GM12873 (cell line): ENCODE results near the gene SH3RF3.

ENCODE experiments used
- TF ChIP-seq, protein P1 (sequence below): IDR thresholded peaks from 2 replicates; pipeline ENCODE4 v1.5.1; 2012; ENCODE audit warnings: low read depth, mild to moderate bottlenecking, moderate library complexity, low read length, control low read depth; ENCODE audit not compliant: insufficient read depth; ENCODE audit errors: missing control alignments

Gene SH3RF3

DNA sequence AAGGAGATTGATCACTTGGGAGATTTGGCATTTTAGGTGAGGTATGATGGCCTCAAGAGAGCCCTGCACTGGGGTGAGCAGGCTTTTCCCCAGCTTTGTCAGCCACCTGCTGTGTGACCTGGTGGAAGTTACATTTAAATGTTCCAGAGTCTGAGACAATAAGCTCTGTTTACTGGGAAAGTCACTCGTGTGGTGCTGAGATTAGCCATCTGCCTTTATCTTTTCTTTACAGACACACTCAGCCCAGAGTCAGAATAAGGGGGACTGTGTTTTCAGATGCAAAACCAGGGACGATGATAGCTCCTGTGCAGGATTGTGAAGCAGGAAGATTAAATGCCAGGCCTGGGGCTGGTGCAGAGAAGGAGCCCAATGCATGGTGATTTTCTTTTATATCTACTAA, 47.9 kb downstream of the SH3RF3 start:
- TF ChIP-seq, protein P1, sequence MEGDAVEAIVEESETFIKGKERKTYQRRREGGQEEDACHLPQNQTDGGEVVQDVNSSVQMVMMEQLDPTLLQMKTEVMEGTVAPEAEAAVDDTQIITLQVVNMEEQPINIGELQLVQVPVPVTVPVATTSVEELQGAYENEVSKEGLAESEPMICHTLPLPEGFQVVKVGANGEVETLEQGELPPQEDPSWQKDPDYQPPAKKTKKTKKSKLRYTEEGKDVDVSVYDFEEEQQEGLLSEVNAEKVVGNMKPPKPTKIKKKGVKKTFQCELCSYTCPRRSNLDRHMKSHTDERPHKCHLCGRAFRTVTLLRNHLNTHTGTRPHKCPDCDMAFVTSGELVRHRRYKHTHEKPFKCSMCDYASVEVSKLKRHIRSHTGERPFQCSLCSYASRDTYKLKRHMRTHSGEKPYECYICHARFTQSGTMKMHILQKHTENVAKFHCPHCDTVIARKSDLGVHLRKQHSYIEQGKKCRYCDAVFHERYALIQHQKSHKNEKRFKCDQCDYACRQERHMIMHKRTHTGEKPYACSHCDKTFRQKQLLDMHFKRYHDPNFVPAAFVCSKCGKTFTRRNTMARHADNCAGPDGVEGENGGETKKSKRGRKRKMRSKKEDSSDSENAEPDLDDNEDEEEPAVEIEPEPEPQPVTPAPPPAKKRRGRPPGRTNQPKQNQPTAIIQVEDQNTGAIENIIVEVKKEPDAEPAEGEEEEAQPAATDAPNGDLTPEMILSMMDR: no peak

DNA sequence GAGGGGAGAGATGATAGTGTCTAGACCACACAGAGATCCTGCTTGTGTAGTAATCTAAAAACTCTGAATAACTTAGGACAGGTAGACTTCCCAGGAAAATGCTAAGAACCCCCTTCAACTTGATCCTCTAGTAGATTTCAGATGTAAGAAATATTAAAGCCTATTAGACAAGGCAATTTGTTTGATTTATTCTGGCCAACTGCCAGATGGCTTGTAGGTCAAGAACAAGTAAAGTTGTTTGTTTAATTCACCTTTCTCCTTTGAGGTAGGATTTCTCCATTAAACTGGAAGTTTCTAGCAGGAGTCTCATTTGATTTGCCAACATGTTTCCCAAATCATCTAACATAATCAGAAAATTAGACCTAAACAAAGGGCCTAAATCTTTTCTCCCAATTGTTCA, 48.6 kb downstream of the SH3RF3 start:
- TF ChIP-seq, protein P1: no peak

DNA sequence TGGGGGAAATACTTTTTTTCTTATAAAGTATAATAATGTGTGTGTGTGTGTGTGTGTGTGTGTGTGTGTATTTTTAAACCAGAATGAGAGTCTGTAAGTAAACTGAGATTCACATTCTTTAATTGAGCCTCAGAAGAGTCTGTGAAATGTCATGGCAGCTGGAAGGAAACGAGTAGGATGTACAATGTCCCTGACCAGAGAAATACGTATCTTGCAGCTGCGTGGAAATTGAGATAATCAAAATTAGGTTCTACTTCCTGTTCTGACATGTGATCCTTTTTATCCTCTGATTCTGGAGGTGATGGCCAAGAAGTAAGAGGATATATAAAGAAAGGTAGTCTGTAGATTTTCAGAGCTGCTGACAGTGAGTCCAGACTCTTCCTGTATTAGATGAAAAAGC, 50.0 kb downstream of the SH3RF3 start:
- TF ChIP-seq, protein P1: no peak

DNA sequence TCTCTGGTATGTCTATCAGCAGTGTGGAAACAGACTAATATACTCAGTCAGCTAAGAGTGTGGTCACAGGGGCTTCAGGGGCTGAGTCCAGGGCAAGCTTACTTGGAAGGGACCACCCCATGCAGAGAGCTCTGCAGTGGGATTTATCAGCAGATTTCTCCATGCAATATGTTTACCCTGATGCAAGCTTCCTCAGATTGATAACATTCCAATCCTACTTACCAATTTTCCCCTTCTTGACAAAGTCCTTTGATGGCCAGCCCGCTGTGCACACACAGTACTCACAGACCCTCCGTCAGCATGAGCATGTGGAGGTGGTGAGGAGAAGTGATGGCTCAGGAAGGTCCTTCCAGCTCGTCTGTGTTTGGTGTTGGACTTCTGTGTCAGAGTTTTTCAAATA, 51.8 kb downstream of the SH3RF3 start:
- TF ChIP-seq, protein P1: no peak

DNA sequence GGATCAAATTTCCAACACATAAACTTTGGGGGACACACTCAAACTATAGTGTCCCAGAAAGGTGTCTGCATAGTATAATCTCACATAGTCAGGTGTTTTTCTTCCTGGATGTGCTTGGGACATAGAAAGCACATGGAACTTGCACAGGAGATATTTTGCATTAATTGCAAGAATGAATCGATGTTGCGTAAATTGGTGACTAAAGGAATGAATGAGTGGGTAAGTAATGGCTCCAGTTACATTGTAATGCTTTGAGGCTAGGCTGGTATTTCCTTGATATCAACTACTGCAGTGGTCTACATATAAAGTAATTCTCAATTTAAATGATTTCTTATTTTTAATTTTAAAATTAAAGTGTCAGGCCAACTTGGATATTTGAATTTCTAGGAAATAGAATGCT, 53.4 kb downstream of the SH3RF3 start:
- TF ChIP-seq, protein P1: no peak

DNA sequence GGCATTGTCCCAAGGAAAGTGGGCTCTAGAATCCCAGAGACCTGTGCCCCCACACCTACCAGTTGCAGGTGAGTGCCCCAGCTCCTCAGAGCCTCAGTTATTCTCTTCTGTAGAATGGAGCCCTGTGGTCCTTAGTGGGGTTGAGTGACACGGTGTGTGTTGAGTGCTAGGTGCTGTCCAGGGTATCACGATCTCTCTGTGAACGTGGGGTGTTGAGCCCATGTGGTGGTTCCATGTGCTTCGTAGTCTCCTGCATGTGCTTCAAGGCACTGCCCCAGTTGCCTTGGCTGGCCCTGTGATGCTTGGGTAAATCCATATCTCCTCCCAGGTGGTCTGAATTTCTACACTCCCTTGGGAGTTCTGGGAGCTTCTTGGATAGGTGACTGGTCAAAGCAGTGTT, 54.9 kb downstream of the SH3RF3 start:
- TF ChIP-seq, protein P1: no peak

DNA sequence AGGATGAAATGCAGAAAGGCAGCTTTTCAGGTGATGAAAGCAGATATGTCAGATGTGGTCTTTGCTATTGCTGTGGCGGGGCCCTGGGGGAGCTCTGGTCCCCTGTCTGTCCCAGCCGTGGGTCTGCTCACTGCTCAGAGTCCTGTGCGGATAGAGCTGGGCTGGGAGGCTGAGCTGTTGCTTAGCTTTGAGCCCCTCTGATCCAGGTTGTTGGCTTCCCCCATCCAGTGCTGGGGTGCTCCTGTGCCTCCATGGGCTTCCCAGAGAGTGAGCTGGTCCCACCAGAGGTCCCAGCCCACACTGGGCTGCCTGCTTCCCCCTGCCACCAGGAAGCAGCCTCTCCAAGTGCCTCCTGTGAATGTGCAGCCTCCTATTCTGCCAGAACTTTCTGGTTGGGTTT, 55.4 kb downstream of the SH3RF3 start:
- TF ChIP-seq, protein P1: no peak
